ENCODE measurements around the gene PIGK.

DNA sequence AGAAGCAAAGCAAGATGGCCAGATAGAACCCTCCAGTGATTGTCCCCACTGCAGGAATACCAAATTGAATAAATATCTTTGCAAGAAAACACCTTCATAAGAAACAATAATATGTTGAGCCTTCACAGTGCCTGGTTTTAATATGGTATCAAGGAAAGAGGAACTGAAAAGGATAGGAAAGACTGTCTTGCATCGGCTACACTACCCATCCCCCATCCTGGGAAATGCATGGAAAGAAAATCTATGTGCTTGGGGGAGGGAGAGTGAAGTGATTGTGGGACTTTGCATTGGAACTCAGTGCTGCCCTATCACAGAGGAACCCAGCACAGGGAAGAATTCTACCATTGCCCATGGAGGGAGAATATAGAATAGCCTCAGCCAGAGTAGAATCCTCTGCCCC, 34.0 kb upstream of the PIGK start:
- TF ChIP-seq CTCF (IDR thresholded peaks at IDR 0.05; ENCODE audit: low read length): no peak
- no peak for TF ChIP-seq EZH2 (optimal IDR thresholded peaks at IDR 0.05; ENCODE audit: low read depth, low read length)
- no peak for TF ChIP-seq EZH2phosphoT487 (IDR thresholded peaks at IDR 0.05; ENCODE audit: low read length)
